Fibroblast of lung (primary cell): Measurements from ENCODE around the gene MAPK8IP3. TPM values are rescaled to one million over a fixed set of nuclear protein-coding genes. Genes with fewer than 3 reads are reported as not detected.

Experiments used
- DNase-seq, 2 donors: peaks; one replicate each; pipeline versions ENCODE4 v3.0.0 to v3.0.0-alpha.2; 2010; ENCODE audit warnings: low read depth in 2 of 2
- H2AFZ ChIP-seq: 2 replicates; pipeline ENCODE4 v1.5.1; 2012; ENCODE audit warnings: low read length, control low read depth, inconsistent platforms
- H3K27ac ChIP-seq: 2 replicates; pipeline ENCODE4 v1.5.1; 2011; ENCODE audit warnings: low read length, control low read depth; ENCODE audit not compliant: insufficient read depth
- H3K27me3 ChIP-seq: 2 replicates; pipeline ENCODE4 v1.5.1; 2011; ENCODE audit warnings: mild to moderate bottlenecking, low read length; ENCODE audit not compliant: control insufficient read depth, insufficient read depth
- H3K36me3 ChIP-seq: 2 replicates; pipeline ENCODE4 v1.5.1; 2011; ENCODE audit warnings: low read length; ENCODE audit not compliant: control insufficient read depth, insufficient read depth
- H3K4me1 ChIP-seq: 2 replicates; pipeline ENCODE4 v1.5.1; 2011; ENCODE audit warnings: low read length; ENCODE audit not compliant: control insufficient read depth, insufficient read depth; ENCODE audit errors: extremely low read depth
- H3K4me2 ChIP-seq: 2 replicates; pipeline ENCODE4 v1.5.1; 2011; ENCODE audit warnings: low read length, control low read depth; ENCODE audit not compliant: insufficient read depth; ENCODE audit errors: extremely low read depth
- H3K4me3 ChIP-seq, 4 experiments: fragments of 200-600 bp in 1 of 4; sonication (generic) in 1 of 4; replicated peaks in 1 of 4; 2 replicates each; pipeline ENCODE4 v1.5.1; 2011 to 2016; ENCODE audit warnings: low read length in 4 of 4, low read depth in 3 of 4, mild to moderate bottlenecking in 3 of 4, control low read depth in 2 of 4, inconsistent platforms in 1 of 4, mixed read lengths in 1 of 4; ENCODE audit not compliant: insufficient read depth in 1 of 4; ENCODE audit errors: control extremely low read depth in 1 of 4
- H3K79me2 ChIP-seq: 2 replicates; pipeline ENCODE4 v1.5.1; 2012; ENCODE audit warnings: mild to moderate bottlenecking, low read length, inconsistent platforms; ENCODE audit not compliant: control insufficient read depth, insufficient read depth
- H3K9ac ChIP-seq: 2 replicates; pipeline ENCODE4 v1.5.1; 2011; ENCODE audit warnings: mild to moderate bottlenecking, low read length, control low read depth; ENCODE audit not compliant: insufficient read depth
- H3K9me3 ChIP-seq: 2 replicates; pipeline ENCODE4 v1.5.1; 2012; ENCODE audit warnings: low read depth, low read length; ENCODE audit not compliant: control insufficient read depth, insufficient read depth
- H4K20me1 ChIP-seq: 2 replicates; pipeline ENCODE4 v1.5.1; 2011; ENCODE audit warnings: low read length; ENCODE audit not compliant: control insufficient read depth, insufficient read depth; ENCODE audit errors: extremely low read depth
- EZH2 ChIP-seq: IDR thresholded peaks from 2 replicates; pipeline ENCODE4 v1.5.1; 2012; ENCODE audit warnings: low read length, control low read depth, mild to moderate bottlenecking; ENCODE audit errors: missing control alignments
- polyA plus RNA-seq, 2 donors: library from polyadenylated mRNA; depleted of rRNA in 1 of 2; stranded (reverse) in 1 of 2; unstranded in 1 of 2; fragments of >200 nt; gene quantifications; 2 replicates each; pipeline ENCODE4 v1.2.1, GENCODE V29; 2011 to 2012; ENCODE audit warnings: missing spikeins in 1 of 2
- total RNA-seq: library from RNA; depleted of rRNA; stranded (reverse); fragments of >200 nt; gene quantifications from 2 replicates; pipeline ENCODE4 v1.2.1, GENCODE V29; 2014
- TF ChIP-seq, protein P1 (sequence below), 2 donors: IDR thresholded peaks in 1 of 2; conservative IDR thresholded peaks in 1 of 2; 1 replicate in 1 of 2; 2 replicates in 1 of 2; pipeline ENCODE4 v1.5.1; 2011 to 2012; ENCODE audit warnings: low read length in 2 of 2, control low read depth in 1 of 2, inconsistent platforms in 1 of 2, low read depth in 1 of 2, mild to moderate bottlenecking in 1 of 2

Gene MAPK8IP3
- total and polyA plus RNA-seq, 2 donors (not counting 1 experiment from before 2014, with no cell fraction given): 9.4 to 36.3 TPM

DNA sequence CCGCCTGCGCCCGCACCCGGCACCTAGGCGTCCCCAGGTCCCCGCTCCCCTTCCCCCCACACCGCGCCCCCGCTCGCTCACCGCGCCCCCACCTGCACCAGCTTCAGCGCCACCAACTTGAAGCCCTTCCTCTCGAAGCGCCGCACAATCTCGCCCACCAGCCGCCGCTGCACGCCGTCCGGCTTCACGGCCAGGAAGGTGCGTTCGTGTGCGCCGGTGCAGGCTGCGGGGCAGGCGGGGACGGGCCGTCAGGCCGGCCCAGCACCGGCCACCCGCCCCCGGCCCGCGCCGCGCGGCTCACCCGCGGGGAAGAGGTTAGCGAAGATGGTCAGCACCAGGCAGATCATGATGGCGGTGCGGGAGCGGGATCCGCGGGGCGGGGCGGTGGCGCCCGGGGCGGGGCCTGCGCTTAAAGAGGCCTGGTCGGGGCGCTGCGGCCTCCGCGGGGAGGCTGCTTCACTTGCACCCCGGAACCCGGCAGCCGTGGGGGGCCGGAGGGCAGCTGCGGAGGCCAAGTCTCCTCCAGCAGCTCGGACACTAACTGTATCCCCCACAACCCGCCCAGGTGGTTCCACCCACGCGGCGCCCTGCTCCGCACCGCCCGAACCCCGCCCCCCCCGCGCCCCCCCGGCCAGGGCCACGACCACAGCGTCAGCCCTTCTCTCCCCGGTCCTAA, 65.3 kb downstream of the MAPK8IP3 start, which contains the start of gene NME3:
NME3 (minus strand) TSS at position 356 of the 676 bp plus-strand sequence; CDS start at position 347, 9 bp downstream.
- Histone ChIP-seq H3K9me3 (no peaks in the 10 kb centered on the region), H2AFZ (no peak within 1 kb of the TSS), H3K4me1 (peaks cover 21% of the 10 kb centered on the region), H3K36me3 (peaks cover 28% of the 10 kb centered on the region), H3K9ac (peak within 1 kb of the TSS; percentile 85), H3K4me3 (peak within 1 kb of the TSS; percentile 76 to 89 (median 84)), H3K4me2 (peak within 1 kb of the TSS; percentile 100), H3K79me2 (peaks cover 31% of the 10 kb centered on the region), H3K27me3 (no peaks in the 10 kb centered on the region), H4K20me1 (no peaks in the 10 kb centered on the region), H3K27ac (peak within 1 kb of the TSS; percentile 80)
- TF ChIP-seq, protein P1, sequence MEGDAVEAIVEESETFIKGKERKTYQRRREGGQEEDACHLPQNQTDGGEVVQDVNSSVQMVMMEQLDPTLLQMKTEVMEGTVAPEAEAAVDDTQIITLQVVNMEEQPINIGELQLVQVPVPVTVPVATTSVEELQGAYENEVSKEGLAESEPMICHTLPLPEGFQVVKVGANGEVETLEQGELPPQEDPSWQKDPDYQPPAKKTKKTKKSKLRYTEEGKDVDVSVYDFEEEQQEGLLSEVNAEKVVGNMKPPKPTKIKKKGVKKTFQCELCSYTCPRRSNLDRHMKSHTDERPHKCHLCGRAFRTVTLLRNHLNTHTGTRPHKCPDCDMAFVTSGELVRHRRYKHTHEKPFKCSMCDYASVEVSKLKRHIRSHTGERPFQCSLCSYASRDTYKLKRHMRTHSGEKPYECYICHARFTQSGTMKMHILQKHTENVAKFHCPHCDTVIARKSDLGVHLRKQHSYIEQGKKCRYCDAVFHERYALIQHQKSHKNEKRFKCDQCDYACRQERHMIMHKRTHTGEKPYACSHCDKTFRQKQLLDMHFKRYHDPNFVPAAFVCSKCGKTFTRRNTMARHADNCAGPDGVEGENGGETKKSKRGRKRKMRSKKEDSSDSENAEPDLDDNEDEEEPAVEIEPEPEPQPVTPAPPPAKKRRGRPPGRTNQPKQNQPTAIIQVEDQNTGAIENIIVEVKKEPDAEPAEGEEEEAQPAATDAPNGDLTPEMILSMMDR (conservative IDR thresholded peaks at IDR 0.05 in 1 of 2, IDR thresholded peaks at IDR 0.05 in 1 of 2; ENCODE audit: low read depth in 1 of 2, low read length in 2 of 2): no peak
- no peak for TF ChIP-seq EZH2
- DNase-seq: peak; percentile 69

DNA sequence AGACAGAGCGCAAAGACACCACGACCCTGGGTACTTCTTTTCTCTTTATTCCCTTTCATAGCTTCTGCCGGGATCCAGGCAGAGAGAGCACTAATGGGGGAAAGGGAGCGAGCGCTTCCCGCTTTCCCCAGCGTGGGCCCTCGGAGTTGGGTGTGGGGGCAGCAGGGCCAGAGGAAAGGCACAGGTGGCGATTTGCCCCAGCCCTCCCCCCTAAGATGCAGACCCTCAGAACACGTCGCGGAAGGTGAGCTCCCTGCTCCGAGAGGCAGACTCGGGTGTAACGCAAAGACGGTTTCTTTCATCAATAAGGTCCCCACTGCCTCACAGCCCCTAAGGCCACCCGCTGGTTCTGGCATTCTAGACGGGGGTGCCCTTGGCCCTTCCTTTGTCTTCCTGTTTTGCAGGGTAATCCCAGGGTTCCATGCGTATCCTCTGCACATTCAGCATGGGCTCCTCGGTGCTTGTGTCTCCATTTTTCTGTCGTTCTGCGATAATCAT, 65.9 kb downstream of the MAPK8IP3 start:
- Histone ChIP-seq H3K9ac (peak overlapping the region; percentile 85), H3K4me1 (peaks cover 21% of the 10 kb centered on the region), H3K9me3 (no peaks in the 10 kb centered on the region), H4K20me1 (no peaks in the 10 kb centered on the region), H3K36me3 (peaks cover 30% of the 10 kb centered on the region), H3K27me3 (no peaks in the 10 kb centered on the region), H3K27ac (peak overlapping the region; percentile 61), H3K4me3 (peak overlapping the region; percentile 76 to 89 (median 84)), H3K4me2 (peak overlapping the region; percentile 100), H3K79me2 (peaks cover 31% of the 10 kb centered on the region), H2AFZ (no peak overlapping the region)
- DNase-seq: no peak
- no peak for TF ChIP-seq EZH2
- TF ChIP-seq, protein P1 (conservative IDR thresholded peaks at IDR 0.05 in 1 of 2, IDR thresholded peaks at IDR 0.05 in 1 of 2; ENCODE audit: low read depth in 1 of 2, low read length in 2 of 2): no peak

DNA sequence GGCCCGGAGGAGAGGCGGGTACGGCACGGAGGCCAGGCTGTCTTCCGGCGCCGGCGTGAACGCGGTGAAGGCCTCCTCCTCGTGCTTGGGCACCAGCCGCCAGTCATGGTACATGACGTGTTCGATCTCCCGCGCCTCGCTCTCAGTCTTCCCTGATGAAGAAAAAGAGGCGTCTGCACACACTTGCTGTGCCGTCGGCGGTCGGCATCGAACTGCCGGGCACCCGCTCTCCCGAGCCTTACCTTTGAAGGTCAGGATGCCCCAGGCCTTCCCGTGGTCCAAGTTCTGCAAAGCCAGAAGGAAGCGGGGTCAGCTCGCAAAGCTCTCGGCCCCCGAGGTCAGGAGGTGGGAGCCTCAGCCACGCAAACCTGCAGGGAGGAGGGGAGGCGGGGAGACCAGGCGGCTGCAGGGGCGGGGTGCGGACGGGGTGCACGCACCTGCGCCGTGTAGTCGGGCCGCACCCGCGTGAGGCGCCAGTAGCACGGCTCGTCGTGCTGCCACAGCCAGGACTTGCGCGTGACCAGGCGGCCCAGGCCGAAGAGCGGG, 66.4 kb downstream of the MAPK8IP3 start, which contains the start of gene EME2:
EME2 (plus strand) TSS at position 449 of the 546 bp plus-strand sequence. CDS start 418 bp downstream, outside the sequence.
- Histone ChIP-seq H3K27me3 (no peaks in the 10 kb centered on the region), H3K79me2 (peaks cover 31% of the 10 kb centered on the region), H3K4me2 (peak within 1 kb of the TSS; percentile 100), H3K9me3 (no peaks in the 10 kb centered on the region), H4K20me1 (no peaks in the 10 kb centered on the region), H2AFZ (peak within 1 kb of the TSS; percentile 62), H3K9ac (peak within 1 kb of the TSS; percentile 85), H3K4me1 (peaks cover 21% of the 10 kb centered on the region), H3K4me3 (peak within 1 kb of the TSS; percentile 76 to 89 (median 84)), H3K36me3 (peaks cover 34% of the 10 kb centered on the region), H3K27ac (peak within 1 kb of the TSS; percentile 80)
- TF ChIP-seq, protein P1 (conservative IDR thresholded peaks at IDR 0.05 in 1 of 2, IDR thresholded peaks at IDR 0.05 in 1 of 2; ENCODE audit: low read depth in 1 of 2, low read length in 2 of 2): no peak
- TF ChIP-seq EZH2: no peak
- DNase-seq: peak in 1 of 2 donors; percentile 40
